B cell (primary cell): ENCODE measurements around the gene PDCD2L. TPM values are rescaled to one million over a fixed set of nuclear protein-coding genes. Genes with fewer than 3 reads are reported as not detected.

ENCODE experiments used
- ATAC-seq: fragments of 200-7000 bp; cut with Tn5 transposase; one replicate; pipeline ENCODE4 v1.10.0; 2021; ENCODE audit warnings: low read depth, mild to moderate bottlenecking, moderate number of reproducible peaks, moderate library complexity
- CTCF ChIA-PET: fragments of 350-600 bp; sonication (Branson Sonifier 250); formaldehyde crosslinking; loops from one replicate; lab custom pipeline; 2021; ENCODE audit warnings: antibody characterized with exemption, inconsistent platforms; lab: Charles Lee
- POLR2A ChIA-PET: fragments of 350-600 bp; sonication (Branson Sonifier 250); formaldehyde crosslinking; loops from one replicate; lab custom pipeline; 2021; ENCODE audit warnings: antibody characterized with exemption; lab: Charles Lee
- DNase-seq: peaks from one replicate; pipeline ENCODE4 v3.0.0; 2013
- H2AFZ ChIP-seq: 2 replicates; pipeline ENCODE4 v1.6.1; 2012; ENCODE audit warnings: mild to moderate bottlenecking, low read depth, low read length; ENCODE audit not compliant: insufficient read depth, poor library complexity, severe bottlenecking
- H3K27ac ChIP-seq, 2 donors: 1 replicate in 1 of 2; 2 replicates in 1 of 2; pipeline ENCODE4 v1.5.1; 2012 to 2013; ENCODE audit warnings: low read length in 2 of 2, mild to moderate bottlenecking in 2 of 2, moderate library complexity in 1 of 2
- H3K27me3 ChIP-seq, 4 experiments: fragments of 200-600 bp in 1 of 4; sonication (generic) in 1 of 4; replicated peaks in 1 of 4; 1 replicate in 2 of 4; 2 replicates in 2 of 4; pipeline versions ENCODE4 v1.6.1 to v1.7.0; 2013 to 2016; ENCODE audit warnings: low read length in 3 of 4, mild to moderate bottlenecking in 2 of 4, mixed read lengths in 1 of 4, moderate library complexity in 1 of 4; ENCODE audit not compliant: insufficient read depth in 4 of 4, control insufficient read depth in 3 of 4; ENCODE audit errors: control extremely low read depth in 1 of 4
- H3K36me3 ChIP-seq, 2 experiments: replicated peaks in 1 of 2; 1 replicate in 1 of 2; 2 replicates in 1 of 2; pipeline versions ENCODE4 v1.6.1 to v1.7.1; 2013; ENCODE audit warnings: low read length in 1 of 2; ENCODE audit not compliant: insufficient read depth in 2 of 2, control insufficient read depth in 1 of 2; ENCODE audit errors: control extremely low read depth in 1 of 2, extremely low read depth in 1 of 2
- H3K4me1 ChIP-seq, 2 donors: fragments of 200-600 bp in 1 of 2; sonication (generic) in 1 of 2; 1 replicate in 1 of 2; 2 replicates in 1 of 2; pipeline versions ENCODE4 v1.5.1 to v1.6.1; 2013 to 2017; ENCODE audit warnings: low read length in 2 of 2; ENCODE audit not compliant: control insufficient read depth in 2 of 2, insufficient read depth in 2 of 2
- H3K4me2 ChIP-seq: replicated peaks from 2 replicates; pipeline ENCODE3; 2012; ENCODE audit warnings: mild to moderate bottlenecking, low read depth, low read length; ENCODE audit not compliant: poor library complexity, severe bottlenecking
- H3K4me3 ChIP-seq, 5 experiments: fragments of 200-600 bp in 1 of 5; sonication (generic) in 1 of 5; 1 replicate in 3 of 5; 2 replicates in 2 of 5; pipeline versions ENCODE4 v1.5.1 to v1.7.0; 2011 to 2016; ENCODE audit warnings: low read length in 4 of 5, mild to moderate bottlenecking in 4 of 5, low read depth in 2 of 5, control low read depth in 1 of 5, moderate library complexity in 1 of 5; ENCODE audit not compliant: insufficient read depth in 1 of 5; ENCODE audit errors: control extremely low read depth in 1 of 5, extremely low read depth in 1 of 5
- H3K79me2 ChIP-seq: fragments of 200-600 bp; sonication (generic); one replicate; pipeline ENCODE4 v1.6.0; 2016; ENCODE audit warnings: low read length; ENCODE audit not compliant: control insufficient read depth, insufficient read depth
- H3K9ac ChIP-seq: fragments of 200-600 bp; sonication (generic); 2 replicates; pipeline ENCODE4 v1.6.1; 2017; ENCODE audit warnings: mild to moderate bottlenecking, low read length, moderate library complexity
- H3K9me3 ChIP-seq, 3 donors: one replicate each; pipeline versions ENCODE4 v1.6.1 to v1.7.1; 2013; ENCODE audit warnings: low read length in 2 of 3; ENCODE audit not compliant: control insufficient read depth in 2 of 3, insufficient read depth in 1 of 3; ENCODE audit errors: control extremely low read depth in 1 of 3
- H4K20me1 ChIP-seq: 2 replicates; pipeline ENCODE4 v1.6.0; 2012; ENCODE audit warnings: mild to moderate bottlenecking, low read length; ENCODE audit not compliant: insufficient read depth, control insufficient read depth, poor library complexity, severe bottlenecking
- H3K27ac Mint-ChIP-seq: one replicate; pipeline ENCODE4 v1.8.0; 2021; ENCODE audit warnings: mixed read lengths
- H3K27me3 Mint-ChIP-seq: one replicate; pipeline ENCODE4 v1.8.0; 2021; ENCODE audit warnings: mixed read lengths
- H3K4me1 Mint-ChIP-seq: one replicate; pipeline ENCODE4 v1.8.0; 2021; ENCODE audit warnings: mixed read lengths
- H3K4me3 Mint-ChIP-seq: one replicate; pipeline ENCODE4 v1.8.0; 2021; ENCODE audit warnings: mixed read lengths
- H3K9me3 Mint-ChIP-seq: one replicate; pipeline ENCODE4 v1.8.0; 2022; ENCODE audit warnings: mixed read lengths; ENCODE audit not compliant: insufficient read depth
- CTCF ChIP-seq: fragments of 200-600 bp; IDR thresholded peaks from one replicate; pipeline ENCODE4 v1.8.0; 2022; ENCODE audit warnings: antibody characterized with exemption, mild to moderate bottlenecking
- EZH2 ChIP-seq: IDR thresholded peaks from 2 replicates; pipeline ENCODE4 v1.6.1; 2012; ENCODE audit warnings: borderline replicate concordance, low read depth, mild to moderate bottlenecking, moderate library complexity, low read length; ENCODE audit not compliant: insufficient read depth, poor library complexity, severe bottlenecking
- WGBS: methylation state at CpG from one replicate; pipeline ENCODE4 v1.1.5; 2013; ENCODE audit warnings: missing lambda C conversion rate; ENCODE audit not compliant: insufficient coverage; 5-methylcytosine and 5-hydroxymethylcytosine counted together
- intact Hi-C: fragments of 100-400 bp; cut with micrococcal nuclease; formaldehyde crosslinking; loops from one replicate; pipeline ENCODE4 v1.10.0; 2022
- polyA plus RNA-seq: library from polyadenylated mRNA; depleted of rRNA; stranded (reverse); fragments of >200 nt; gene quantifications from 2 replicates; pipeline ENCODE4 v1.2.3, GENCODE V29; 2012
- total RNA-seq, 2 donors: library from RNA; stranded (reverse); fragments of 120-200 nt in 1 of 2; gene quantifications; 1 replicate in 1 of 2; 2 replicates in 1 of 2; pipeline versions ENCODE4 v1.2.3 to v1.2.4, GENCODE V29; 2013 to 2022

Gene PDCD2L
- total and polyA plus RNA-seq, 2 donors (not counting 1 experiment from before 2014, with no cell fraction given) = 11.3 to 16.7 TPM

DNA sequence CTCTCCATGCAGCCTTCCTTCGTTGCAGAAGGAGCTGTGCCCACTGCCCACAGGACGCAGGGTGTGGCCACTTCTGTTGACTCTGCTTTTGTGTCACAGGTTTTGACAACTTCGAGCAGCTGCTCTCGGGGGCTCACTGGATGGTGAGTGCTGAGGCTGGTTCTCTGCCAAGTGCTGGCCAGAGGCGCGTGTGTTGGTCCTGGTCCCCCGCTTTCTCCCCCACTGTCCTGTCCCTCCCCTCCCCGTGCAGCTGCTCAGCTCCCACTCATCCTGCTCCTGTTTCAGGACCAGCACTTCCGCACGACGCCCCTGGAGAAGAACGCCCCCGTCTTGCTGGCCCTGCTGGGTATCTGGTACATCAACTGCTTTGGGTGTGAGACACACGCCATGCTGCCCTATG, 10.6 kb upstream of the PDCD2L start:
- Histone ChIP-seq H3K27ac (no peak overlapping the region), H3K4me3 (no peak overlapping the region), H3K9me3 (no peaks in the 10 kb centered on the region), H4K20me1 (no peaks in the 10 kb centered on the region), H3K4me1 (no peaks in the 10 kb centered on the region), H3K9ac (no peak overlapping the region), H3K27me3 (no peaks in the 10 kb centered on the region), H3K36me3 (peaks cover 9 to 57% of the 10 kb centered on the region in 2 experiments), H3K4me2 (no peak overlapping the region), H3K79me2 (peaks cover 10% of the 10 kb centered on the region), H2AFZ (no peak overlapping the region)
- TF ChIP-seq EZH2 = no peak
- no peak for TF ChIP-seq CTCF
- ChIA-PET CTCF (no interaction called here), POLR2A (interaction anchor here (0.6 kb wide), 1 partner anchor 255 kb away, joined by 4 read pairs; no protein-coding TSS in a partner anchor)
- Mint-ChIP-seq H3K27ac (no peak overlapping the region), H3K4me3 (no peak overlapping the region), H3K4me1 (no peaks in the 10 kb centered on the region), H3K27me3 (no peaks in the 10 kb centered on the region), H3K9me3 (no peaks in the 10 kb centered on the region)
- 96% methylated on average over 14 of the region's 14 CpGs for WGBS
- ATAC-seq (no peak), DNase-seq (no peak)
- intact Hi-C loops = no loop called here

- no peak for DNase-seq
- ChIA-PET CTCF (interaction anchor here (1.1 kb wide), 1 partner anchor 9 kb away, joined by 3 read pairs; no protein-coding TSS in a partner anchor), POLR2A (no interaction called here)
- H3K27me3 Mint-ChIP-seq = no peaks in the 10 kb centered on the region
- no CpG with 5 or more reads among the region's 1 CpG for WGBS
- no peaks in the 10 kb centered on the region for H3K4me1 Mint-ChIP-seq
- intact Hi-C loops = no loop called here
- Histone ChIP-seq H3K27ac (no peak overlapping the region), H3K4me2 (no peak overlapping the region), H3K27me3 (no peaks in the 10 kb centered on the region), H3K9me3 (no peaks in the 10 kb centered on the region), H3K79me2 (no peaks in the 10 kb centered on the region), H4K20me1 (no peaks in the 10 kb centered on the region), H3K4me1 (no peaks in the 10 kb centered on the region), H3K4me3 (no peak overlapping the region), H2AFZ (no peak overlapping the region), H3K36me3 (peaks cover 4 to 41% of the 10 kb centered on the region in 2 experiments), H3K9ac (no peak overlapping the region)
- no peaks in the 10 kb centered on the region for H3K9me3 Mint-ChIP-seq
- no peak overlapping the region for H3K4me3 Mint-ChIP-seq
- ATAC-seq = no peak
- H3K27ac Mint-ChIP-seq = no peak overlapping the region
- TF ChIP-seq CTCF (no peak), EZH2 (no peak)
These were observed 6.3 kb upstream of the PDCD2L start for GRCh38 chr19:34397853-34398252.
